ENCODE results near the gene ABCA2. TPM values are rescaled to one million over a fixed set of nuclear protein-coding genes. Genes with fewer than 3 reads are reported as not detected.

The ABCA2 gene
- total RNA-seq, 4 donors from 2014 or later, result 13.5 to 58.6 (median 19.3) TPM

- TF ChIP-seq CTCF (IDR thresholded peaks at IDR 0.05; ENCODE audit: low read depth), result no peak
Observed at GRCh38 chr9:137018761-137019559, 9.1 kb downstream of the ABCA2 start.

GRCh38 chr9:137017791-137018497, 10.1 kb downstream of the ABCA2 start:
- no peak for TF ChIP-seq CTCF (IDR thresholded peaks at IDR 0.05; ENCODE audit: low read depth)

- TF ChIP-seq CTCF (IDR thresholded peaks at IDR 0.05; ENCODE audit: low read depth), result no peak
Observed at GRCh38 chr9:137017071-137017470, 11.0 kb downstream of the ABCA2 start.

- TF ChIP-seq CTCF (IDR thresholded peaks at IDR 0.05; ENCODE audit: low read depth), result no peak
Observed at GRCh38 chr9:137016436-137016835, 11.6 kb downstream of the ABCA2 start.

GRCh38 chr9:137015976-137016375, 12.1 kb downstream of the ABCA2 start:
- no peak for TF ChIP-seq CTCF (IDR thresholded peaks at IDR 0.05; ENCODE audit: low read depth)

GRCh38 chr9:137015540-137015930, 12.5 kb downstream of the ABCA2 start:
- TF ChIP-seq CTCF (IDR thresholded peaks at IDR 0.05; ENCODE audit: low read depth), result no peak

- TF ChIP-seq CTCF (IDR thresholded peaks at IDR 0.05; ENCODE audit: low read depth), result no peak
Observed at GRCh38 chr9:137014776-137015539, 13.1 kb downstream of the ABCA2 start.
